ENCODE results near the gene TGFBR2.

Gene TGFBR2

DNA sequence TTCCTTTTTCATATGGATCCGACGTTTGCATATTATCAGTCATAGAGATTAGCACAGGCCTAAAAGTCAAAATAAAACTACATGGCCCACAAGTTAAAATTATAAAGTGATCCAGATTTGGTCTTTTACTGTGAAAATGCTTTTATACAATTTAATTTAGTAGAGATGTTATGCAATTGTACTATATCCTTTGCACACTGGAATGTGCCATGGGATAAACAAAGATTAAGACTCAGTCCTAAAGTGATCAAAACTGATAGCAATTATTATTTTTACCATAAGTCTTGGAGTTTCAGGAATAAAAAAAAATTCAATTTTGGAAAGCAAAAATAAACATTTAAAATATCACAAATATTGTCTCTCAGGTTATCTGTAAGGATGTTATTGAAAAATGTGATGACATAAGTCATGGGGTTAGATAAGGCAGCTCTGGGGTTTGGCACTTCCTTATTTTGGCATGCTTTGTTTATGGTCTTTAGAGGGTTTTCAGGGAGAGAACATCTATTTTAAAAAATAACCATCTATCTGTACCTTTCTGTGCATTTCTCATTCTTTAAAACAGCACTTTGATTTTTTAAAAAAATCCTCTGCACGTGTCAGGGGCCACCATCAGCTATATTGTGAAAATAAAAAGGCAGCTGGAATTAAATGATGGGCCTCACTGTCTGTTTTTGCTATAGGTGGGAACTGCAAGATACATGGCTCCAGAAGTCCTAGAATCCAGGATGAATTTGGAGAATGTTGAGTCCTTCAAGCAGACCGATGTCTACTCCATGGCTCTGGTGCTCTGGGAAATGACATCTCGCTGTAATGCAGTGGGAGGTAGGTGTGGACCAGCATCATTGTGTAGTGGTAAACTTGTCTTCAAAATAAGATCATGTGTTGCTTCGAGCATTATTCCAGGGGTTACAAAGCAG, 67.3 kb downstream of the TGFBR2 start:
- DNase-seq (ENCODE audit: low read depth) = no peak

DNA sequence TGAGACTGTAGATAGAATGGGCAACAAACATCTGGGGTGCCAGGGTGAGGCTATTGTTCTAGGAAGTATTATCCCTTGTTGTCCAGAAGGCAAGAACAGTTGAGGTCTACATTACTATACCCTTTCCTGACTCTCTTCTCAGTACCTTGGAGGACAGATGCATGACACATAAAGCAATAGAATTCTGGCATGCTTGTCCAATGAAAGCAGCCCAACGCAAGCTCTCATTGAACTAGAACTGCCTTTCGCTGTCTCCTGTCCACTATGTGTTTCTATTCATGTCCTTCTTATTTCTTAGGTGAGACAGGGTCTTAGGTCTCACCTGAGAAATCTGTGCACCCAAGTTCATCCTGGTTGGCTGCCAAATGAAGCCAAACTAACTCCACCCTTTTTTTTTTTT, 68.6 kb downstream of the TGFBR2 start:
- DNase-seq (ENCODE audit: low read depth) = no peak

DNA sequence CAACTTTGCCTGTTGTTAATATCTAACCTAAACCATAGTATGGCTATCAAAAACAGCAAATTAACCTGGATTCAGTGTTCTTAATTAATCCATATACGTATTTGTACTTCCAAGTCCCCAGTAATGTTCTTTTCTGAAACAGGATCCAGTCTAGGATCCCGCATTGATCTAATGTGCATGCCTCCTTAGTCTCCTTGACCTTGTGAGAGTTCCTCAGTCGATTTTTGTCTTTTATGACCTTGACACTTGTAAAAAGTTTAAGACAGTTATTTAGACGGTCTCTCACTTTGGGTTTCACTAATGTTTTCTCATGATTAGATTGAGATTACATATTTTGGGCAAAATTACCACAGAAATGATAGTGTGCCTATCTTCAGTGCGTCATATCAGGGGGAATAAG, 69.4 kb downstream of the TGFBR2 start:
- no peak for DNase-seq (ENCODE audit: low read depth)

DNA sequence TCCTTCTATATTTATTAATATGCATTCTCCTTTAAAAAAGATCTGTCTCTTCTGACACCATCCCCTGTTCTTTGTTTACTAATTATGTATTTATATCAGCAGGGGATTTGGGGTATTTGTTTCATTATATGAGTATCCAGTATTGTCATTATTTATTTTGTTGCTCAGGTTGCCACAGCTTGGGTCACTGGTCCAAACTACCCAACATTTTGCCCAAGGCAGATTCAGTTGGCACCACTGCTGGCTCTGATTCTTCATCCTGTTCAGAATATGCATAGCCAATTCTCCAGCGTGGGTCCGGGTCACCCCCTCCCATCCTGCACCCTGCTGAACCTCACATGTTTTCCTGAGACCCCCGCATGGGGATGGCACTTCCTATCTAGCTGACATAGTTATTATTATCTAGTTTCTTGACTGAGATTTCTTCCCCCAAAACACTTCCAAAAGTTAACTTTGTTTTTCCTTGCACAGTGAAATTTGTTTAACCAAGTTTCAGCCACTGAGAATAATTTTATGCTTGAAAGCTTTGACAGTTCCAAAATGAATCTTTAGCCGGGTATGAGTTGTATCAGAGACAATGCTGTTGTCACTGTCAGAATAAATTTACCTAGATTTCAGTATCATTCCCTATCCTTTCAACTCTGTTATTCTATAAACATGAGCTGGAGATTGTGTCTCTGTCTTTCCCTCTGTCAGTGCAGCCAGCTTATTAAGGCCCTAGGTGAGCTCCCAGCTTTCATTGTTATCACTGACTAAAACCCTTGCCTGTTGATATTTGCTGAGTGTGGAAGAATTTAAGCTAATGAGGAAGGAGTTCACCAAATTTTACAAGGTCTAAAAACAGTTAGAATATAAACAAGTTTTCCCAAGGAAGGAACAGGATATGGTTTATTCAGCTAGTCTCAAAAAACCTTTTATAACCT, 70.3 kb downstream of the TGFBR2 start:
- no peak for DNase-seq (ENCODE audit: low read depth)

DNA sequence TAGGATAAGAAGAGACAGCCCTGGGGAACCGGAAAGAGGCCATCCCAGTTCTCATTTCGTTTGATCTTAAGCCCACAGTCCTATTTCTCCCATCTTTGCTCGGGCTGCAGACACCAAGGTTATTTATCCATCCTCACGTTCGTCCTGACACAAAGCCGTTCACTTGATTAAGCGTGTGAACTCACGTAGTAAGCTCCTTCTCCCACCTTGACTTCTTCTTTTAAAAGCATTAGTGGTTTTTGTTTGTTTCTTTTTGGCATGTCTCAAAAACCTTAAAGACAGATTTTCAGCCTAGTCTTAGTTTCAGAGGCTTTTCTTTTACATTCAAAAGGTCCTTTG, 70.9 kb downstream of the TGFBR2 start:
- no peak for DNase-seq (ENCODE audit: low read depth)

DNA sequence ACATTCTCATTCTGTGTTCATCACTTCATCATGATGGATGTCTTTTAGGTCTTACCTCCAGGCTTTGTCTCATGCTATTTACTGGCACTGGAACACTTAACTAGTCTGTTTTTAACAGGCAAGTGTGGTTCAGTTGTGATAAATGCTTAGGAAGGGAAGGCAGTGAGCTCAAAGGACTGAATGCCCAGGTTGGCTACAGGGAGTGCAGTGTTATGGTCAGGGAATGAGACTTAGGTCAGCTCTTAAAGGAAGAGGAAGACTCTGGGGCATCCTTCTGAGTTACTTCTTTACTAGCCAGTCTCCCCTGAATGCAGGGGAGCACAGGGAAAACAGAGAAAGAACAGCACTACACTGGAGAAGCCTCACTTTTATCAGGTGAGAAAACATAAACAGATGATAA, 72.6 kb downstream of the TGFBR2 start:
- DNase-seq (ENCODE audit: low read depth) = no peak

DNA sequence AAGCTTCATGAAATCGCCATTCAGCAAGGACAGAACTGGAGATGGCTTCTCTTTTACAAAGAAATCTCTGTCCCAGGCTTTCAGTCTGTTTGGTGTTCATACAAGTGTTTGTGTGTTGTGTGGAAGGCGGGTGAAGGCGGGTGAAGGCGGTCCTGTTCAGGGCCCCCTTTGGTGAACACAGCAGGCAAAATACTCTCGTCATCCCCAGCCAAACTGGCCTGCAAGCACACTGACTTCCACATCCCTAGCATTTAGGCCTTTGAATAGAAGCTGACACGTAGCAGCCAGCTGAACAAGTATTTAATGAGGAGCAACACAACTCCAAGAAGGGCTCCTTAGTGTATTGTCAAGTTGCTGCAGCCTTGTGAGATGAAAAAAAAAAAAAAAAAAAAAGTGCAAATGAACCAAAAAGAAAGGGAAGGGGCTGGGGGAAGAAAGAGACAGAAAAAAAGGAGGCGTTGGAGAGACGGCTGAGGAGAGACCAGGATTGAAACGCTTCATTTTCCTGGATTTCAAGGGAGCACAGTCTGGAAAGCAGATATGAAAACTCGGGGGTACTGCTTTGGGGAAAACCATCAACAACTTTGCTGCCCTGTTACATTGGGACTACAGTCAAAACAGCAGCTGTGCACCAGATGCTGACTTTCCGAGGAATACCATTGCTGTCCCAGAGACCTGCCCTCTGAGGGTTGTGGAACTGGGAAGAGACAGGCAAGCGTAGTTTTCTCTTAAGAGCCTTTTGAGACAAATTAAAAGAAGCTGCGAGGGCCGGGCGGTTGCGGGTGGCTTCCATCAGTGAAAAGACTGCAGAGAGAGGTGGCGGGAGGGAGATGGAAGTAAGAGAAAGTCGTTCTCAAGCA, 74.6 kb downstream of the TGFBR2 start:
- no peak for DNase-seq (ENCODE audit: low read depth)

DNA sequence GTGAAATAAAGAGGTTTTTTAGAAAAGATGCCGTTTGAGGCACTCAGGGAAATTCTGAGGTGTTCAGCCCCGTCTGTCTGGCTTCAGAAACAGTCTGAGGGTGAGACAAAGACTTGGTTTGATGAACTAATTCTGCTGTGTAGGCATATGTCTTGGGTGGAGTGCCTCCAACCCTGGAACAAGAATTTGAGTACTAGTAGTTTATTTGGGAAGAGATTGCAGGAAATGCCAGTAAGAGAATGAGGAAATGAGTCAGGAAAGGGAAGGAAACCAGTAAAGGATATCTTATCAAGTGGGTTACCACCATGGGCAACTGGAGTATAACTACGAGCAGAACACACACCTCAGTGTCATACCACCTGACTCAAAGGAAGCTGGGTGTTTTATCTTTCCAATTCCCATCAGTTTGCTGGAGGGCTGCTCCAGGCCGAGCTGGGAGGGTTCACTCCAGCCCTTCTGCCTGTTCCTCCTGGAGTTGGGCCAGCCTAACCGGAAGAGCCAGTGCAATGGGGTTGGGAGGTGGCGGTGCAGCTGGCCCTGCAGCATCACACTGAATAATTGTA, 75.3 kb downstream of the TGFBR2 start:
- no peak for DNase-seq (ENCODE audit: low read depth)

DNA sequence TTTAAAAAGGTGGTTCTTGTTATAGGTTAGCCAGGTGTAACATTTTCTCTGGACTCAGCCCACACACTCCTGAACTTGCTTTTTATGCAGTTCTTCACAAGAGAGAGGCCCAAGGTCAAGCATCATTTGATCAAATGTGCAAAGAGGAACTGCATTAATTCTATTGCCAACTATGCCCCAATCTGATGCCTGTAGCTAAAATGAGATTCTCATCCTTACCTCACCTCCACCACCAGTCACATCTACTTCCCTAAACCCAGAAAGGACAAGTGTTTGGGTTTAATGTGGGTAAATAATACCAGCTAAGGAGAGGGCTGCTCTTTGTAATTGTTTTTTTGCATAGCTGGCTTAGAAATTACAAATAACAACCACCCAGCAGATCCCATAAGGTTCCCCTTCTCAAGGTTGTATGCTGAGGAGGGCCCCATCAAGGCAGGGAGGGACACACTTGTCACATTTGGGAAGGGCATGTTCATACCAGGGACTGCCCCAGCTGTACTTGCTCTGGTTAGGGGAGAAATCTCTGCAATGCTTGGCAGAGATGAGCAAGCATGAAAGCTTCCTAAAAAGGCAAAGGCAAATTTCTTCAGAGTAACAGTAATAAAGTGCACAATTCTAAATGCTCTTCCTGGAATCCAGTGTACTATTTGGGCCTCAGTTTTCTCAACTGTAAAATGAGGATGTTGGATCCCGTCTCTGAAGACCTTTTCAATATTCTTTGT, 76.2 kb downstream of the TGFBR2 start:
- no peak for DNase-seq (ENCODE audit: low read depth)

DNA sequence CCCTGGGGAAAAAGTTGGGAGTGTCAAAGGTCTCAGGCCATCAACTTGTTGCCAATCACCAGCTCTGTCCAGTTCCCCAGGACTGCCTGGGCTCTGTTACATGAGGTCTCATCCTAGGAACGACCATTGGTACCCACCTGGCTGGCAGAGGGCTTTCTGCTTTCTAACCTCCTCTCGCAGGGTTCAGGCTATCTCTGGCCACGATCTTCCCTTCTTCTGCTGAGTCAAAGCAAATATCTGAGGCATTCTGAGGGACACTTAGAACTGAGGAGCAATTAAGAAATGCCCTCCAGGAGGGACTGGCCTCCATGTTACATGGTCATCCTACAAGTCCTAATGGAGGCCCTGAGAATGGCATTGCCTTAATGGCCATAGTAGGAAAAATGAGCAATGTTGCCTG, 77.4 kb downstream of the TGFBR2 start:
- DNase-seq (ENCODE audit: low read depth) = no peak

DNA sequence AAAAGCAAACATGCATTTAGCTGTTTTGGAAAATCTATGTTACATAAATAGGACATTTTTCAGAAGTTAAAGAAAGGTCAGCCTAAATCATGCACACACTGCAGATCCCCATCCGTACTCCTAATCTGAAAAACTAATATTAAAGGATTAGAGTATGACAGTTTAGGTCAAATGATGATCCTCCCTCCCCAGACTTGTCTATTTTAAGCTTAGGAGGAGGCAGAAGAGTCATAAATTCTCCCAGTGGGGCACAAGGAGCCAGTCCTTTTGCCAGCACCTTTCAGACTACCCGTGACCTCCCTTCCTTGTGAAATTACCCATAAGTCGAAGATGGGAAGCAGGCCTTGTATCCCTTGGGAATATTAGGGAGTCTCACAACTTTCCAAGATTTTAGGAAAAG, 78.0 kb downstream of the TGFBR2 start:
- DNase-seq (ENCODE audit: low read depth) = no peak

DNA sequence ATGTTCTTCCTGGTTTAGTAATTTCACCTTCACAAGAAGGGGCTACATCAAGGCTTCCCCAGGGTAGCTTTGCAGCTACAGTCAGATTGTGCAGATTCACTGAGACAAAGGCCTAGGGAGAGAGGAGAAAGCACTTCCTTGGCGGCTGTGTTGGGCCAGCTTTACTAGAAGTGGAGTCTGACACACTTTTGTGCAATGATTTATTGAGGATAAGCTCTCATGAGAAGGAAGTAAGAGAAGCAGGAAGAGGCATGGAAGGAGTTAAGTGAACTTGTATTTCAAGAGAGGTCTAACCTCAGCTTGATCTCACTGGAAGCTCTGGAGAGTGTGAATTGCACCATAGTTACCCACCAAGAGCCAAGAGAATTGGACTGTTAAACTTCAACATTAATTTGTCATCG, 78.9 kb downstream of the TGFBR2 start:
- DNase-seq (ENCODE audit: low read depth) = no peak

DNA sequence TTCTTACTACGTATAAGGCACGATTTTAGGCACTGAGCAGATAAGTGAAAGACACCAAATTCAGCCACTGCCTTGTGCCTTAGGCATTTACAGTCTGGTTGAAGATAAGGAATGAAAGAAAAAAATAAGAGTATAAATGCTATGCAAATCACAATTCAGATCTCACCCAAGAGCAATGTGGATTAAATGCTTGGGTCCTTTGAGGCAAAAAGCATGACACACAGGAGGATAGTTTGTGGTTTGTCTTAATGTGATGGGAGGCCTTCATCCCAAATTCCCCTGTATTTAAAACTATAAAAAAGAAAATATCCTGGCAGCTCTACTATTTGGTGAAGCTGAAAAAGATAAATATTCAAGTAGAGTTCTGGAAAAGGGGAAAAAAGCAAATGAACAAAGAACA, 79.8 kb downstream of the TGFBR2 start:
- DNase-seq (ENCODE audit: low read depth) = no peak

DNA sequence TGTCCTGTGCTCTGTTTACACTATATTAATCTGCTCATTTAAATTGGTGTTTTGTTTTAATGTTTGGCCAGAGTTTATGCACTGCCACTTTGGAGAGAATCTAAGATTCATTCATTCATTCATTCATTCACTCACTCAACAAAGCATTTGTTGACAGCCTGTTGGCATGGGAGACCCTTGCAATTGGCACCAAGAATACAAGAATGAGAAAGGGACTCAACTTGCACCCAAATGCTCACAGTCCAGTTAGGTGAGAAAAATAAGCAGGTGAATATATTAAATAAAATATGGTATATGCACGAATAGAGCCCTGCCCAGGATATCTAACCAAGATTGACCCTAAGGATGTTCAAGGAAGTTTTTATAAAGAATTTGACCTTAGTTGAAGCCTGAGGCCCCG, 80.4 kb downstream of the TGFBR2 start:
- no peak for DNase-seq (ENCODE audit: low read depth)

DNA sequence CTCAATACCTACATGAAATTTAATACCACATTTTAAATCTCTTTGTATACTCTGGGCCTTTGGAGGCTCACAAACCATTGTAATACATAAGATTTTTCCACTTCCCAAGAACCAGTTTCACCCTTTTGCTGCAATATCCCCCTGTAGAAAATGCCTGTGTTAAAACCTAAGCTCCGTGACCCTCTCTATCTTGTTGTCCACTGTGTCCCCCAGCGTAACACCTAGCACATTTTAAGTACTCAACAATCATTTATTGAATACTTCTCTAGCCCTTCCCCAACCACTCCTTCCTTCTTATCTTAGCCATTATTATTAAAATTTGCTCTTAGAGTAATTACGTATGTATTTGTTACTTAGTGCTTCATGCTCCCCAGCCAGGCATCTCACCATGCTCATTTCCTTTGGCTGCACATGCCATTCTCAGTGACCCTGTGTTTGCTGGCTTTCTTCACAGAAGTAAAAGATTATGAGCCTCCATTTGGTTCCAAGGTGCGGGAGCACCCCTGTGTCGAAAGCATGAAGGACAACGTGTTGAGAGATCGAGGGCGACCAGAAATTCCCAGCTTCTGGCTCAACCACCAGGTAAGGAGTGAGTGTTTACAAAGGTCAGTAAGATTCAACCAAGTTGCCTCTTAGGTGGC, 81.6 kb downstream of the TGFBR2 start:
- DNase-seq (ENCODE audit: low read depth) = no peak

DNA sequence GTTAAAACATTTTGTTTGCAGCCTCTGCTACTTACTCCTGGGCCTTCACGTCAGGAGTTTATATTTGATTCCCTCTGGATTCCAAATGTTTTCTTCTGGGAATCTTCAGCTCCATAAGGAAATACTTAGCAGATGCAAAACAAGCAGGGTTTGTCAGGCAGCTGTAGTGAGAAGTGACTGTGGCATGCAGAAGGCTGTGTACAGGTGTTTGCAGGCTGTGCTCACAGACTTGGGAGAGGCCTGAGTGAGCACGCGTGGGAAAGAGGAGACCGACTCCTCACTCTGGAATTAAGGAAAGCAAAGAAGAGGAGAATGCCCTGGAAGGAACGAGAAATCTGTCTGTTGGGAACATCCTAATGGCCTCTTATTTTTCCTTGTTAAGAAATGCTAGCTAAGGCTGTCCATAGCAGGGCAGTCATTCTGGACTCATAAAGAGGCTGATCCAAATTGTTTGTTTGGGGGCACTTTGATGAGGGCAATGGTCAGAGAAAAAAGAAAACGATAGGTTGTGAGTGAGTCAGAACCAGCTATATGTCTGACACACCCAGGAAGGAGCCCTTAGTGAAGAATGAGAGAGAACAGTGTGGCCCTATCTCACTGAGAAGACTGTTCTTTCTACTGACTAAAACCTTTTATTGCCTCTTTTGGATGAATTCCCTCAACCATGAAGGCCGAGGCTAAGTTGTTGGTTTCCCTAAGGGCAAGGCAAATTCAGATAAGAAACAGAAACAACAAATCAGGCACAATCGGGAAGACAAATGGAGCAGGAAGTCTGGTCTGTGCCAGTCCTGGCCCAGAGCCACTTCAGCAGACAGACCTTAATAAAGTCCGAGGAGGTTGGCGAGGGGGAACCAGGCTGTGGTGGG, 82.6 kb downstream of the TGFBR2 start:
- DNase-seq (ENCODE audit: low read depth) = no peak

DNA sequence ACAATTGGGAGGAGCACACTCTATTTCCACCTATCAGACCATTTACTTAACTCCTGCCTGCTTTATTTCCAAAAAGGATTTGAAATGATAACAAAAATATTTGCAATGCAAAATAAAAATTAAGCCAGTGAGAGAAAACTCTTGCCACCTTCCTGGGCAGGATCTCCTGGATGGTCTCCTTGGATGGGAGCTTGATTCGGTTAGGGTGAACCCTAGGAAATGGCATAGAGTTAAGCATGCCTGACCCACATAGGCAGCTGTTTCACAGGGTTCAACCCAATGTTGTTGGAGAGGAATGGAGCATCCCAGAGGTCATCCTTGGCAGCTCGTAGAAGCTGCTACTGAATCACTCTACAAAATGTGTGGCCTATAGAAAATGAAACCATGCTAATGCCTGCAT, 83.8 kb downstream of the TGFBR2 start:
- DNase-seq (ENCODE audit: low read depth) = no peak

DNA sequence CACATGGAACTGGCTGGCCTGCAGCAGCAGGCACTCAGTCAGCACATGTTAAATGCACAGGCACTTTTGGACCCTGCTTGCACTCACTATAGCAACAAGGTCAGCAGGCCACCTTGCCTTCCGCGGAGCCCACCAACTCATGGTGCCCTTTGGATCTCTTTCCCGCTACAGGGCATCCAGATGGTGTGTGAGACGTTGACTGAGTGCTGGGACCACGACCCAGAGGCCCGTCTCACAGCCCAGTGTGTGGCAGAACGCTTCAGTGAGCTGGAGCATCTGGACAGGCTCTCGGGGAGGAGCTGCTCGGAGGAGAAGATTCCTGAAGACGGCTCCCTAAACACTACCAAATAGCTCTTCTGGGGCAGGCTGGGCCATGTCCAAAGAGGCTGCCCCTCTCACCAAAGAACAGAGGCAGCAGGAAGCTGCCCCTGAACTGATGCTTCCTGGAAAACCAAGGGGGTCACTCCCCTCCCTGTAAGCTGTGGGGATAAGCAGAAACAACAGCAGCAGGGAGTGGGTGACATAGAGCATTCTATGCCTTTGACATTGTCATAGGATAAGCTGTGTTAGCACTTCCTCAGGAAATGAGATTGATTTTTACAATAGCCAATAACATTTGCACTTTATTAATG, 85.0 kb downstream of the TGFBR2 start:
- no peak for DNase-seq (ENCODE audit: low read depth)

DNA sequence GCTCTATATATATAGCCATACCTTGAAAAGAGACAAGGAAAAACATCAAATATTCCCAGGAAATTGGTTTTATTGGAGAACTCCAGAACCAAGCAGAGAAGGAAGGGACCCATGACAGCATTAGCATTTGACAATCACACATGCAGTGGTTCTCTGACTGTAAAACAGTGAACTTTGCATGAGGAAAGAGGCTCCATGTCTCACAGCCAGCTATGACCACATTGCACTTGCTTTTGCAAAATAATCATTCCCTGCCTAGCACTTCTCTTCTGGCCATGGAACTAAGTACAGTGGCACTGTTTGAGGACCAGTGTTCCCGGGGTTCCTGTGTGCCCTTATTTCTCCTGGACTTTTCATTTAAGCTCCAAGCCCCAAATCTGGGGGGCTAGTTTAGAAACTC, 85.5 kb downstream of the TGFBR2 start:
- DNase-seq (ENCODE audit: low read depth) = no peak

Data from stimulated activated CD8-positive, alpha-beta memory T cell treated with anti-CD3 and anti-CD28 coated beads, Interleukin-4, amount 100 ng/mL, for 24 hours (primary cell).